PC-3 (cell line): Measurements from ENCODE around the gene GFOD1. TPM values are rescaled to one million over a fixed set of nuclear protein-coding genes. Genes with fewer than 3 reads are reported as not detected.

ENCODE experiments used
- ATAC-seq: fragments of 200-7000 bp; cut with Tn5 transposase; 2 replicates; pipeline ENCODE4 v1.9.1; 2020; ENCODE audit warnings: mild to moderate bottlenecking, moderate library complexity
- BruUV-seq: library from RNA; stranded (reverse); fragments of 400-500 nt; replicated peaks from 2 replicates; lab custom pipeline; 2021; lab: Mats Ljungman, UMichigan
- CTCF ChIA-PET: fragments of 300-600 bp; sonication (Branson Sonifier 250); formaldehyde crosslinking; loops from one replicate; lab custom pipeline; 2022; ENCODE audit warnings: antibody characterized with exemption; lab: Charles Lee
- POLR2A ChIA-PET: fragments of 300-600 bp; sonication (Branson Sonifier 250); formaldehyde crosslinking; loops from one replicate; lab custom pipeline; 2022; ENCODE audit warnings: antibody characterized with exemption; ENCODE audit not compliant: unreplicated experiment; lab: Charles Lee
- DNase-seq: peaks from one replicate; pipeline ENCODE4 v3.0.0-alpha.2; 2015
- H2AFZ ChIP-seq: fragments of 300-600 bp; sonication (generic); 2 replicates; pipeline ENCODE4 v1.6.0; 2016; ENCODE audit warnings: antibody characterized with exemption, low read length
- H3F3A ChIP-seq: fragments of 300-600 bp; sonication (generic); one replicate; pipeline ENCODE4 v1.6.0; 2017; ENCODE audit warnings: antibody characterized with exemption, low read length, control low read depth, mild to moderate bottlenecking; ENCODE audit not compliant: unreplicated experiment
- H3K27ac ChIP-seq: fragments of 300-600 bp; sonication (generic); 2 replicates; pipeline ENCODE4 v1.5.1; 2016; ENCODE audit warnings: mild to moderate bottlenecking, low read length
- H3K27me3 ChIP-seq: fragments of 300-600 bp; sonication (generic); 2 replicates; pipeline ENCODE4 v1.6.1; 2016; ENCODE audit warnings: low read length, mixed read lengths
- H3K36me3 ChIP-seq: fragments of 300-600 bp; sonication (generic); 2 replicates; pipeline ENCODE4 v1.6.1; 2016; ENCODE audit warnings: low read depth, mixed run types, low read length, mixed read lengths
- H3K4me1 ChIP-seq: fragments of 300-600 bp; sonication (generic); 2 replicates; pipeline ENCODE4 v1.5.1; 2016; ENCODE audit warnings: low read length; ENCODE audit not compliant: insufficient read depth
- H3K4me2 ChIP-seq: fragments of 300-600 bp; sonication (generic); 2 replicates; pipeline ENCODE4 v1.6.0; 2016; ENCODE audit warnings: low read length
- H3K4me3 ChIP-seq: fragments of 300-600 bp; sonication (generic); 2 replicates; pipeline ENCODE4 v1.5.1; 2016; ENCODE audit warnings: mild to moderate bottlenecking, low read length, mixed read lengths
- H3K79me2 ChIP-seq: fragments of 300-600 bp; sonication (generic); 2 replicates; pipeline ENCODE4 v1.6.1; 2017; ENCODE audit warnings: low read length, mixed read lengths
- H3K9ac ChIP-seq: fragments of 300-600 bp; sonication (generic); 2 replicates; pipeline ENCODE4 v1.6.0; 2016; ENCODE audit warnings: mild to moderate bottlenecking, low read length
- H3K9me2 ChIP-seq: fragments of 300-600 bp; sonication (generic); replicated peaks from 2 replicates; pipeline ENCODE4 v1.6.1; 2016; ENCODE audit warnings: mixed run types, low read length, mixed read lengths
- H3K9me3 ChIP-seq: fragments of 300-600 bp; sonication (generic); 2 replicates; pipeline ENCODE4 v1.6.1; 2016; ENCODE audit warnings: low read length, mixed read lengths
- H4K20me1 ChIP-seq: fragments of 300-600 bp; sonication (generic); 2 replicates; pipeline ENCODE4 v1.6.1; 2016; ENCODE audit warnings: low read length, mixed read lengths
- CTCF ChIP-seq: fragments of 300-600 bp; sonication (generic); conservative IDR thresholded peaks from 2 replicates; pipeline ENCODE4 v1.5.1; 2017; ENCODE audit warnings: antibody characterized with exemption, low read depth, mild to moderate bottlenecking, low read length
- EZH2 ChIP-seq: fragments of 300-600 bp; sonication (generic); IDR thresholded peaks from one replicate; pipeline ENCODE4 v1.6.1; 2017; ENCODE audit warnings: antibody characterized with exemption, mild to moderate bottlenecking, low read length; ENCODE audit not compliant: unreplicated experiment
- EZH2phosphoT487 ChIP-seq: fragments of 300-600 bp; sonication (generic); IDR thresholded peaks from 2 replicates; pipeline ENCODE4 v1.6.1; 2018; ENCODE audit warnings: mild to moderate bottlenecking, antibody characterized with exemption, low read length, borderline replicate concordance
- intact Hi-C: fragments of 100-400 bp; cut with micrococcal nuclease; formaldehyde crosslinking; loops from 2 replicates; pipeline ENCODE4 v1.9.0; 2023
- total RNA-seq: library from RNA; depleted of rRNA; stranded (reverse); fragments of >200 nt; gene quantifications from 2 replicates; pipeline ENCODE4 v1.2.3, GENCODE V29; 2014; rRNA removed

Gene GFOD1
- total RNA-seq, 1 experiment from 2014 or later: 16.0 TPM

GRCh38 chr6:13311155-13311554 lies 176.2 kb downstream of the GFOD1 start:
- H4K20me1 ChIP-seq: no peaks in the 10 kb centered on the region
- no peak overlapping the region for H2AFZ ChIP-seq
- H3F3A ChIP-seq: no peaks in the 10 kb centered on the region
- H3K9ac ChIP-seq: no peak overlapping the region
- no peaks in the 10 kb centered on the region for H3K9me2 ChIP-seq
- no peak overlapping the region for H3K27ac ChIP-seq
- POLR2A ChIA-PET: no interaction called here
- no peak overlapping the region for H3K4me3 ChIP-seq
- BruUV-seq: no TSS peak
- ATAC-seq (no peak), DNase-seq (no peak)
- intact Hi-C loops: no loop called here
- CTCF ChIA-PET: no interaction called here
- H3K27me3 ChIP-seq: no peaks in the 10 kb centered on the region
- TF ChIP-seq CTCF: no peak
- TF ChIP-seq EZH2: no peak
- TF ChIP-seq EZH2phosphoT487: no peak
- no peaks in the 10 kb centered on the region for H3K4me1 ChIP-seq
- H3K79me2 ChIP-seq: no peaks in the 10 kb centered on the region
- peaks cover 15% of the 10 kb centered on the region; the same call in 1 of the 2 replicates for H3K36me3 ChIP-seq
- no peak overlapping the region for H3K4me2 ChIP-seq
- H3K9me3 ChIP-seq: no peaks in the 10 kb centered on the region

GRCh38 chr6:13308332-13308731 lies 179.1 kb downstream of the GFOD1 start:
- DNase-seq (no peak), ATAC-seq (no peak)
- H2AFZ ChIP-seq: no peak overlapping the region
- H3K36me3 ChIP-seq: peaks cover 9% of the 10 kb centered on the region; the same call in 1 of the 2 replicates
- H3F3A ChIP-seq: no peaks in the 10 kb centered on the region
- intact Hi-C loops: no loop called here
- no TSS peak for BruUV-seq
- CTCF ChIA-PET: no interaction called here
- H3K9me2 ChIP-seq: no peaks in the 10 kb centered on the region
- peaks cover 5% of the 10 kb centered on the region for H3K4me1 ChIP-seq
- POLR2A ChIA-PET: no interaction called here
- H3K4me2 ChIP-seq: no peak overlapping the region
- no peaks in the 10 kb centered on the region for H3K79me2 ChIP-seq
- TF ChIP-seq EZH2phosphoT487 (no peak), CTCF (no peak)
- H4K20me1 ChIP-seq: no peaks in the 10 kb centered on the region
- H3K9ac ChIP-seq: no peak overlapping the region
- no peaks in the 10 kb centered on the region for H3K27me3 ChIP-seq
- no peak overlapping the region for H3K4me3 ChIP-seq
- H3K27ac ChIP-seq: no peak overlapping the region
- no peaks in the 10 kb centered on the region for H3K9me3 ChIP-seq

Other genes with a start within 250 kb of the GFOD1 start
- gene TBC1D7, start 159.1 kb downstream of the GFOD1 start, total RNA-seq: 16.9 and 18.5 TPM in 2 replicates
- 6.9 and 10.9 TPM in 2 replicates for gene SIRT5, start 87.0 kb upstream of the GFOD1 start, total RNA-seq
- gene NOL7, start 127.7 kb upstream of the GFOD1 start, total RNA-seq: 95.4 and 163 TPM in 2 replicates
- gene RANBP9, start 224.2 kb upstream of the GFOD1 start, total RNA-seq: 25.8 and 27.9 TPM in 2 replicates